ENCODE measurements around the gene SKA2.

- no peak for TF ChIP-seq CTCF (IDR thresholded peaks at IDR 0.05; ENCODE audit: borderline replicate concordance, extremely low read depth, low read length, poor library complexity, severe bottlenecking)
- no peak for TF ChIP-seq EZH2 (IDR thresholded peaks at IDR 0.05; ENCODE audit: borderline replicate concordance, low read depth, low read length, severe bottlenecking)
Observed at GRCh38 chr17:59067340-59067739, 87.6 kb downstream of the SKA2 start.

All from DND-41 (cell line).